ENCODE data around the gene TAS2R8.
A peak's percentile ranks its signal among the peaks of the same experiment; 100 is the strongest.
"Not testable (repeated sequence)": the region's sequence is repeated elsewhere in the genome, so short reads cannot be mapped to it uniquely, and the experiment has no call there.

The TAS2R8 gene, protein sequence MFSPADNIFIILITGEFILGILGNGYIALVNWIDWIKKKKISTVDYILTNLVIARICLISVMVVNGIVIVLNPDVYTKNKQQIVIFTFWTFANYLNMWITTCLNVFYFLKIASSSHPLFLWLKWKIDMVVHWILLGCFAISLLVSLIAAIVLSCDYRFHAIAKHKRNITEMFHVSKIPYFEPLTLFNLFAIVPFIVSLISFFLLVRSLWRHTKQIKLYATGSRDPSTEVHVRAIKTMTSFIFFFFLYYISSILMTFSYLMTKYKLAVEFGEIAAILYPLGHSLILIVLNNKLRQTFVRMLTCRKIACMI

DNA sequence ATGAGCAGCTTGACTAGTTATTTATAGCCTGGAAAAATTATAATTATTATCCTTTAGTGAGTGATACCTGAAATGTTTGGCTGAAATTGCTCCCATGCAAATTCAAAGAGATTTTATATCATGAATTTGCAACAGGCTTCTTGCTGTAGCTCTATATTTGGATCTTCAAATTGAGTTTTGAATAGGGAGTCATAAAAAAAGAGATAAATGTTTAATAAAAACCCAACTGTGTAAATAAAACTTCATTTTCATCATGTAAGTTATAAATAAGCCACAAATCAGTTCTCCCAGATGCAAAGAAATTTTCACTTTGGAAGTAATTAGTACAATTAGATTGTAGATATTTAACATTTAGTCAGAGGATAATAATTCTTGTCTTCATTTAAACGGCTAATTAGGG, at the start of gene TAS2R8:
Gene TAS2R8, minus strand, starts transcription at position 101 of the 400 bp plus-strand sequence. CDS start 306 bp downstream, outside the sequence.
- no peak for DNase-seq (ENCODE audit: low spot score)

DNA sequence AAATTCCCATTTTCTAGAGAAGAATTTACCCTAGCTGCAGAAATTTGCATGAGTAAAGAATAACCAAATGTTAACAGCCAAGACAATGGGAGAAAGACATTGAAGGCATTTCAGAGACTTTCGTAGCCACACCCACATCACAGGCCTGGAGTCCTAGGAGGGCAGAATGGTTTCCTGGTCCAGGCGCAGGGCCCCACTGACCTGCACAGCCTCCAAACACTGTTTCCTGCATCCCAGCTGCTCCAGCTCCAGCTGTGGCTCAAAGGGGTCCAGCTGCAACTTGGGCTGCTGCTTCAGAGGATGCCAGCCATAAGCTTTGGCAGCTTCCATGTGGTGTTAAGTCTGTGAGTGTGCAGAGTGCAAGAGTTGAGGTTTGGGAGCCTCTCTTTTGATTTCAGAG, 48.7 kb upstream of the TAS2R8 start:
- no peak for DNase-seq (ENCODE audit: low spot score)

DNA sequence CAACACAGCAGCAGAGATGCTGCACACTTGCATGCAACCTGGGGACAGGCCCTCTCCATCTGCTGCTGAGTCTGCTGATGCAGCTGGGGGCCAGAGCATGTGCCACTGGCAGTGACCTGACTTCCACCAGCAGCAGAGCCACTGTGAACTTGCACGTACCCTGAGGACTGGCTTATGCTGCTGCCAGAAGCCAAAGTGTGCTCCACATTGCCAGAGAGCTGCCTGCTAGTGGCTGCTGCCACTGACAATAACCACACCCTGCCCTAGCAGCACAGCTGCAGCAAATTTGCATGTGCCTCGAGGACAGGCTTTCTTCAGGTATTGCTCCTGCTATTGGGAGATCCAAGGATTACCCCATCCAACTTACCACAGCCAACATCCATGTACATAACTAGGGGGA, 46.7 kb upstream of the TAS2R8 start:
- DNase-seq (ENCODE audit: low spot score) = no peak

DNA sequence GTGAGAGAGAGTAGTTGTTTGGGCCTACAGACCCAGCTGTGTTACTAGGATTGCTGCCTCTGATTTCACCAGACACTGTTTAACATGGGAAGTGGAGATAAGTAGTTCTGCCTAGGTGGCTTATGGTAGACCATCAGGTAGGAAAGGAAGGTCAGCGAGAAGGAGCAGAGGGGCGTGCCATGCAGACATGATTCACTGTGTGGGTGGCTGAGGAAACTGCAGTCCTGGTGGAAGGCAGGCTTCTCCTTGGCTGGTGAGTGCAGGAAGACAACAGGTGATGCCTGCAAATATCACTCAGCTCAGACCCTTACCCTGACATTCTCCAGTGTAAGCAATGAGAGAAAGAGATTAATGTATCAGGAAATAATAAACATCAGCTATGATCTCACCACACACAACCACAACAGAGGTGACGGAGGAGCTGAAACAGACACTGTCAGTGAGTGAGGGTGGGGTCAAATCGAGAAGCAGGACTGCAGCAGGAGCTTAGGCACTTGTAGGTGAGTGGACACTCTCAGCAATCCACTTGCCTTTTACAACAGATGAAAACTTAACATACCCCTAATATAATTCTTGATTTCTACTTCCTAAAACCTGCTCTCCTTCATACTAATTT, 44.3 kb upstream of the TAS2R8 start:
- DNase-seq (ENCODE audit: low spot score) = no peak

DNA sequence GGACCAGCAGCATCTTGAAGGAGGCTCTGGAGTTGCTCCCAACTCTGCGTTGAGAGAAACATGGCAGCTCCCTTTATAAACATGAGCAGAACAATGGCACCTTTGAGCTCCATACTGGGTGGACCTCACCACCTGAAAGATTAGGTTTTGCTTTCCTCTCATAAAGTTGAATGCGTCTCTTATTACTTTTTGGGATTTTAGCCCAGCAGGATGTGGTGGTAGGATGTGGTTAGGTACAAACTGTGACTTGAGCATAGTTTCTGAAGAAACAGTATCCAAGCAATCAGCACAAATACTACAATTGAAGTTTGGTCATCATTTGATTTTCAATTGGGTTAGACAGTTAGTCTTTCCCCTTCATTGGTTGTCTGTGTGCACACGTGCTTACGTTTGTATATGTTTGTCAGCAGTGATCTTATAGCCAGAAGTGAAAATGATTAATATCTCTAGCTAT, 42.4 kb upstream of the TAS2R8 start, which contains the start of gene PRR4:
Gene PRR4, minus strand, starts transcription at position 51 of the 454 bp plus-strand sequence. Its CDS starts 38 bp downstream, at position 13.
- no peak for DNase-seq (ENCODE audit: low spot score)

DNA sequence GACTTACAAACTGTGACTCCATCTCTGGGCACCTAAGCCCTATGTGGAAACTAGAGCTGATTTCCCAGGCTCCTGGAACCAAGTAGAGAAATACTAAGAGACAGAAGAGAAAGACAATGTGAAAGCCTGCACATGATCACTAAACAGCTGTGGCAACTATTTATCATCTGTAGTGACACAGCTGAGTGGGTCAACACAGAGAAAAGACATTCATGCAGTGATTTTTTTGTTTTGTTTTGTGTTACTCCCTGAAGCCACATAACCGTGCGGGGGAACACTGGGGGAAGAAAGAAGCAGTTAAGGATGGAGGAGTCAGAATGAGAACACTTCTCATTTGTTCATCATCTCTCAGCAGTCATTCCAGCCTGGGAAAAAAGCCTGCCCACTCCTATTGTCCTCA, 40.7 kb upstream of the TAS2R8 start:
- DNase-seq (ENCODE audit: low spot score) = no peak

DNA sequence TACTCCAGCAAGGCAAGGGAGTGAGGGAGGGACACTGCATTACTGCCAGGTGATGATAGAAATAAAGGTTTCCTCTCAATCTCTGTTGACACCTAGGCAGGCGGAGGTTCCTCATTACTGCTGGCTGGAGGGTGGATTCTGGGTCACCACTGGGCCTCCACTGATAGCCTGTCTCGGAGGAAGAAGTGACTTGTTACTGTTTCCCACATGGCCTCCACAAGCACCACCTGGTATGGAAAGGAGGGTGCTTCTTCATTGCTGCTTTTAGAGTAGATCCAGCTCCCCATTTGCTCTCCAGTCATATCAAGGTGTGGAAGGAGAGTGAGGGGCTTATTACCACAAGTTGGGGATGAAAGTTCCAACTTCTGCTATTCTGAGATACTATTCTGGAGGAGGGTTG, 35.8 kb upstream of the TAS2R8 start:
- DNase-seq (ENCODE audit: low spot score) = no peak

DNA sequence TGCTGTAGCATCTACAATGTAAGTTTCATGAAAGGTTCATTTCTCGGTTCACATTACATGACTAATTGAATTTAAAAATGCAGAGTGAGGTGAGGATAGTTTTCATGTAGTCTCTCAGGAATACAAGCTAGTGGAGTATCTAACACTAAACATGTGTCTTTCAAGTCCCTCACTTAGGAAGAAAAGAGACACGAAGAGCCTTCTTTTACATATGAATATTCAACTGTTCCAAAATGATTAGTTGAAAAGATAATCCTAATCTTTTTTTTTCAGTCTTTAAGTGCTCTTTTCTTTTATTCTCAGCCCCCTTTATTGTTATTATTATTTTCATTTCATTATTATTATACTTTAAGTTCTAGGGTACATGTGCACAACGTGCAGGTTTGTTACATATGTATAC, 31.4 kb upstream of the TAS2R8 start:
- DNase-seq (ENCODE audit: low spot score) = no peak

DNA sequence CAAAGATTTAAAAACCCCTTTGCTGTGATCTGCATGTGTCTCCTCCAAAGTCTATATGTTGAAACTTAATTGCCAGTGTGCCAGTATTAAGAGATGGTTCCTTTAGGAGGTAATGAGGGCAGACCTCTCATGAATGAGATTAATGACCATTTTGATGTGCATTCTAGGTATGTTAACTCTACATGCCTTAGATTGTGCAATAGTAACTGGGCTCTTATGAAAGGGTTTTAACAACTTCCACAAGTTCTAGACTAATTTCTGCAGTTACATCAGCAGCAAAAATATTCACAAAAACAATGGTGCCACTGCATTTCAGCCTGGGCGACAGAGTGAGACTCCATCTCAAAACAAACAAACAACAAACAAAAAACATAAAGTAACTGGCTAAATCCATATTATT, 22.9 kb upstream of the TAS2R8 start:
- DNase-seq (ENCODE audit: low spot score) = no peak

DNA sequence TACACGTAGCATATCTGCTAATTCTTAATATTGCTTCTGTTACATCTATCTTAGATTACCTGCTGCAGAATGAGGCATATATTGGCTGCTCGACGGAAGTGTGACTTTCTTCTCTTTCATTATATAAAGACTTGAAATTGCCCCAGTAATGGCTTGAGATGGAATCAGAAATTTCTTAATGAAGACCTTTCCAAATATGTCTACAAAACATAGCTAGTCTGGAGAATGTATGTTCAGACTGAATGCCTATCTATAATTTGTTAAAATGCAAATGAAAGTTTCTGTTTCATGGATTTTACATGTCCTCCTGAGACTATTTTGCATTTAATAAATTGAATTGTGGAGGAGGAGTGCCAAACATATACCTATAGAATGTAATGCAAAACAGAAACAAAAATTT, 19.2 kb upstream of the TAS2R8 start, which contains the start of gene TAS2R10:
Gene TAS2R10, minus strand, starts transcription at position 101 of the 400 bp plus-strand sequence. Its CDS starts 89 bp downstream, at position 12.
- no peak for DNase-seq (ENCODE audit: low spot score)

DNA sequence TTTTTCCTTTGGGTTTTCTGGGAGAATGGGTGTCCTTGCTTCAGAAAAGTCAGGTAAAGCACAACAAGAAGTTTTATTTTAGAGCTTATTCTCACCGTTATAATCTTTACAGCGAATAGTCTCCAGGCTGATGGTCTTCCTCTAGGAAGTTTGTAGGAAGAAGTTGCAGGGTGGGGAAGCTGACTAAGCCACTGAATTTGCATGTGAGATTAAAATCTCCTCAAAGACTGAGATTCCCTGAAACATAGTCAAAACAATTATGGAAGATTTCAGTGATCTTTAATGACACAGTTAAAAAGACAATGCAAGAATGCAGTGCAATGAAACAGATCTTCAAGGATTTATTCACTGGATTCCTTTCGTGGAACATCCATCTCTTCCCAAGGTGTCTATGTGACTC, 17.9 kb upstream of the TAS2R8 start:
- DNase-seq (ENCODE audit: low spot score) = no peak

DNA sequence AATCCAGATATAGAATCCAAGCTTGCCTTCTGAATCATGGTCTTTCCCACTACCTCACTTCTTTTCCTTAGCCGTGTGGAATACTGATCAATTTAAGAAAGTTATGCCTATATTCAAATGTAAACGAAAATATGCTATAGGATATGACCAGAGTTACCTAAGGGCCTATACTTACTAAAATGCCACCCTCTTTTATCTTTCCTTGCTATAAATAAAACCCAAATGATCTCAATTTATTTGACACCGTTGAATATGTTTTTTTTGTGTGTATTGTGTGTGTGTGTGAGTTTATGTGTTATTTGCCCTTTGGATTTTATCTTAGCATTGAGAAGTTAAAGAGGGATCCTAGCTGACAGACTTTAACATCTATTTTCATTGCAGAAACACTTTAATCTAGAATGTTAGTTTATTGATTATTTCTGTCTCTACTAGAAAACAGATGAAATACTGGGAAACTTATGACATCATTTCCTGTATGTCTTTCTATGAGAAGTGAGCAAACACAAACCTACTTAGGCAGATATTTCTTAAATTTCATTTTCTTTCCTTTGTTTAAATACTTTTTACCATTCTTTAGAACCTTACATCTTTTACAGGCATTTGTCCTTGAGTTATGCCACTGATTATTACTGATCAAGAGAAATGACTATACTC, 4.9 kb upstream of the TAS2R8 start:
- DNase-seq (ENCODE audit: low spot score) = no peak

DNA sequence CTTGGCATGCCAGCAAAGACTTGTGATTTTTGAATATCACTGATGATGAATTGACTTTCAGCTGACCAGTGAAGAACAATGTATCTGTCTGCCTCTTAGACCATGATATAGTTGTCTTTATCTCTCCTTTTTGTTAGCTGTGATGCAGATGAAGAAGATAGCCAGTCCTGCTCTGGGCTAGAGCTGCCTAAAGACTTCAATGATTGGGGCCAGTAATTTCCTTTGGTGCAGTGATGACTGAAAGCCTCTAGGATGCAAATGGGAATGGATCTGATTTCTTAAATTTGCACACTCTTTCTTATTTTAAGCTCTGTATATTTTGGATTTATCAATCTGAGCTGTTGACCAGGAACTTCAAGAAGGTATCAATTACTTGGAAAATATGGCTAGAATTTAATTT, 3.0 kb upstream of the TAS2R8 start, which contains the start of gene TAS2R9:
Gene TAS2R9, minus strand, starts transcription at position 101 of the 400 bp plus-strand sequence. Its CDS starts 93 bp downstream, at position 8.
- no peak for DNase-seq (ENCODE audit: low spot score)

DNA sequence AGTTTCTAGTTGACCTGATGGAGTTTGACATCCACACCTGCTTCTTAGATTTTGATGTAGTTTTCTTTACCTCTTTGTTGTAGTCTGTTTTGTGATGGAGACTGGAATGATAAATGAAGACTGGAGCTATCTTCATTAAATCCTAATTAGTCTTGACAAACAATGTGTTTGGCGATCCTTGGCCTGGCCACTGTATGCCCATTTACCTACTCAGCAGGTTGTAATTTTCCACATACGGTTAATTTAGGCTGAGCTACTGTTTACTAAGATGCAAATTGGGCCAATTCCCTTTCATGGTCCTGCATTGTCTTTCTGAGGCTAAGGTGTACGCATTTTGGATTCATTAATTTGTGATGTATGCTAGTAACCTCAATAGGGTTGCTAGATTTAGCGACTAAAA, 4.5 kb downstream of the TAS2R8 start, which contains the start of gene TAS2R7:
Gene TAS2R7, minus strand, starts transcription at position 41 of the 400 bp plus-strand sequence. CDS start 57 bp downstream, outside the sequence.
- DNase-seq (ENCODE audit: low spot score) = no peak

DNA sequence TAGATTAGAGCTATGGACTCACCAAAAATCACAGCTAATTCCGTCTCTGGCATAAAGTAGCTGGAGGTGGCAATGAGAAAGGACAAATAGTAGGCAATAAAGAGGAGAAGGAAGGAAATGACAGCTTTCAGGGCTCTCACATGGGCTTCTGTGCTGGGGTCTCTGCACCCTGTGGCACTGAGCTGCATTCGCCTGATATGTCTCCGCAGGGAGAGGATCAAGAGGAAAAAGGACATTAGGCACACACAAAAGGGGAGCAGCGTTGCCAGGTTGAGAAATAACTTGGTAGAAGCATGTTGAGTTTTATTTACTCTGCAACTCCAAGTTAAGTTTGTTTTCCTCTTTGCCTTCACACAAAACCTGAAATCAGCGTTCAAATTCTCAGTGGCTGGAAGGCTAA, 5.3 kb downstream of the TAS2R8 start:
- no peak for DNase-seq (ENCODE audit: low spot score)

DNA sequence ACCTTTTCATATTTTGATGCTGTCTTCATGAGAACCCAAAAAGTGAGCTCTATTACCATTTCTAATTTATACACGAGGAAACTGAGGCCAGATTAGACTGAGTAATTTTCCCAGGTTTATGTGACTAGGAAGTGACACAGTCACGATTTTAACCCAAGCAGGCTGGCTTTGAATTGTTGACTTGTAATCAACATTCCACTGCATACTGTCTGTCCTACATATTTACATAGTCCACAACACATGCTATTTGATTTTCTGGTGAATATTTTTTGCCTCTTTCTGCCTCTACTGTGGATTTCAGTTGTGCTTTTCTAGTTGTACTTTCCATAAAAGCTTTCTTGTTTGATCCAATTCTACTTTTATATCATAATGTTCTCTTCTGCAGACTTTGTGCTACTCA, 12.9 kb downstream of the TAS2R8 start:
- DNase-seq (ENCODE audit: low spot score) = no peak

DNA sequence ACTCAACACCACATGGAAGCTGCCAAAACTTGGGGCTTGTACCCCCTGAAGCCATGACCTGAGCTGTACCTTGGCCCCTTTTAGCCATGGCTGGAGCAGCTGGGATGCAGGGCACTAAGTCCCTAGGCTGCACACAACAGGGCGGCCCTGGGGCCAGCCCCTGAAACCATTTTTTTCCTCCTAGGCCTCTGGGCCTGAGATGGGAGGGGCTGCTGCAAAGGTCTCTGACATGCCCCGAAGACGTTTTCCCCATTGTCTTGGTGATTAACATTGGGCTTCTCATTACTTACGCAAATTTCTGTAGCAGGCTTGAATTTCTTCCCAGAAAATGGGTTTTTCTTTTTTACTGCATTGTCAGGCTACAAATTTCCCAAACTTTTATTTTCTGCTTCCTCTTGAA, 15.3 kb downstream of the TAS2R8 start:
- not testable (repeated sequence) for DNase-seq (ENCODE audit: low spot score)

DNA sequence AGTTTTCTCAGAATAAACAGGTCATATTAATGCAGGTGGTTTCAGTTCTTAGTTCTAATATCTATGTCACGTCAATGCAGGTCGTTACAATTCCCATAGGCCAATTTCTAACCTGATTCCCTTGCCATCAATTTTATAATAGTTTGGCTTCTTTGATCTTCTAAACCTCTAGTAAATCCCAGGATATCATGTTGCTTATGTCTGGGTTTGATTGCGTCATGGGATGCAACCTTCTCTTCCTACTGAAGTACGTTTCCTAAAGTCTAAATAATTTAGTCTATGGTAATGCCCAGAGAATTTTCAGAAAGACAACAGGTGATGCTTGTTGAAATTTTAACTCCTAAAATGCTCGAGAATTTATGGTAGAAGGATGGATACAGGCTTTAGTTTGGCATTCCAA, 23.8 kb downstream of the TAS2R8 start:
- DNase-seq (ENCODE audit: low spot score) = no peak

DNA sequence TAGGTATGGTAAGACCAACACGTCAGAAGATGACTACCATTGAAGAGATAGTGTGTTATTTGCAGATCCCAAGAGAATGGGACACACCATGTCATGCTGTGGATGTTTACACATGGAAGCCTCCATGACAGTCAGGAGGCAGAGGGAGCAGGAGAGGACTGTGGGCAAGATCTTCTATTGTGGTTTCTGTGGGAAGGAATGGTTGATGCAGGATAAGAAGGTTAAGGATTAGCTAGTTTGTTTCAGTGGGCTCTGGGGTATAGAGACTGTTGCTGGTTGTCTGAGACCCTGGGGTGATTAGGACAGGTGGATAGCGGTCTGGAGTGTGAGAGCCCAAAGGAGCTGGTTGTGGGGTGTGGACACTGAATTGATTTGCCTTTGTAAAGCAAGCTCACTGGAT, 28.0 kb downstream of the TAS2R8 start:
- no peak for DNase-seq (ENCODE audit: low spot score)

DNA sequence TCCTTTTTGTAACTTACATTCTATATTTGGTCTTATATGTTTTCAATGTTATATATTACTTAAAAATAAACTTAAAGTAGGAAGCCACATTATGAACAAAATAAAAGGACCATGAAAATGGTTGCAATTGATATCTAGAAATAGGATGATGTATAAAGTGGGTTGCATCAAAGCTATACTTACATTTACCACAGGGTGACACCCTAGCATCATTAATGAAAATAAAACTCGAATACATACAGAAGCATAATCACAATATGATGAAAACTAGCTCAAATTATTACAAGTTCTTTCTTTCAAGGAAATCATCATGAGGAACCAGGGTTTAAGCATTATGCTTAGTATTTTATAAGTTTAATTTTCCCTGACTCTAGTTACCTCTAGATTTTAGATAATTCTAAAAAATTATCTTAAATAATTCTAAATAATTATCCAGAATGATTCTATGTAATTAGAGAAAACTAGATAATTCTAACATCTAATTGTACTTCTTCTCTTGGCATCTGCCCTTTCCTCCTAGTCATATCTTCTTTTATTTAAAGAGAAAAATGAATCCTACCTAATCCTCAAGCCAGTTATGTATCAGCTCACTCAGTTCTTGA, 35.9 kb downstream of the TAS2R8 start:
- peak; percentile 49 for DNase-seq (ENCODE audit: low spot score)

DNA sequence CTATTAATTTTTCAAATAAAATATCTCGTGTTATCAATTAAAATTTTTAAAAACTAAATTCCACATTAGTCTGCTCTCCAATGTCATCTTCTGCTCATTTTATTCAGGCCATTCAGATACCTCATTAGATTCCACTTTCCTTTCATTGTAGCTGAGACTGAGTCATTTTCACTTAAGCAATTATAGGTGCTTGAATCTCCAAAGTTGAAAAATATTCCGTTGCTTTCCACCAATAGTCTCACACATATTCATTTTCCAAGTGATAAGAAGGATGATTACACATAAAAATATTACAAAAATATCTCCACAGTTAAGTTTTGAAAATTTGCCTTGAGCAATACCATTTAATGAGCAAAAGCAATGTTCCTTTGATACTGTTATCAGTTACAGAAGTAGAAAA, 47.4 kb downstream of the TAS2R8 start:
- DNase-seq (ENCODE audit: low spot score) = no peak

DNA sequence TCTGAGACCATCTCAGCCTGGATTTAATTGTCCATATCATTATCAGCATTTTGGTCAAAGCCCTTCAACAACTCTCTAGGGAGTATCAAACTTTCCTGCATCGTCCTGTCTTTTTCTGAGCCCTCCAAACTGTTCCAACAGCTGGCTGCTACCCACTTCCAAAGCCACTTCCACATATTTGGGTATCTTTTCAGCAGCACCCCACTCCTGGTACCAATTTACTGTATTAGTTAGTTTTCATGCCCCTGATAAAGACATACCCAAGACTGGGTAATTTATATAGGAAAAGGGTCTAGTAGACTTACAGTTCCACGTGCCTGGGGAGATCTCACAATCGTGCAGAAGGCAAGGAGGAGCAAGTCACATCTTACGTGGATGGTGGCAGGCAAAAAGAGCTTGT, 50.9 kb downstream of the TAS2R8 start:
- DNase-seq (ENCODE audit: low spot score) = no peak

Data from cerebellar cortex (tissue), 1 donor.